NCI-H345 (cell line): ENCODE data around the gene ICA1L.

Experiments
- DNase-seq: peaks from one replicate; lab custom pipeline; 2025; lab: John Stamatoyannopoulos, UW

Gene ICA1L

GRCh38 chr2:202782940-202783558, 88.5 kb downstream of the ICA1L start:
- DNase-seq: no peak

DNA sequence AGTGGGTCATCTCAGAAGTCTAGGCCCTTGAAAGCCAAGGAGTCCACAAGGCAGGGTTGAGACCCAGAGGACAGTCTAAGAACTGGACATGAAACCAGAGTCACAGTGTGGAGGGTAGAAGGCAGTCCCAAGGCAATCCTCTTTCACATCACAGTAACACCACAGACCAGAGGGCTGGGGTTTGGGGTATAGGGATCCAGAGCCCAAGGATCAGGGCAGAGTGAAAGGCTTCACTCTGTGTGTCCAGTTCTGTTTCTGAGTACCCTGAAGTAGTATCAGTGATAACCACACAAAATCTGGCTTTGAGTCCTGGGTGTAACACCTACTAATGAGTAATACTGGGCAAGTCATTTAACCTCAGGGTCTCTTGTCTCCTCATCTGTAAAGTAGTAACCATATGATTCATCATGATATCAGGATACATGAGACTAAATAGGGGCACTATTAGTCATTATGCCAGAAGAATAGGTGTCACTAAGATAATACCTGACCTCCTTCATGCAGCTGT, 91.0 kb downstream of the ICA1L start:
- DNase-seq: no peak

DNA sequence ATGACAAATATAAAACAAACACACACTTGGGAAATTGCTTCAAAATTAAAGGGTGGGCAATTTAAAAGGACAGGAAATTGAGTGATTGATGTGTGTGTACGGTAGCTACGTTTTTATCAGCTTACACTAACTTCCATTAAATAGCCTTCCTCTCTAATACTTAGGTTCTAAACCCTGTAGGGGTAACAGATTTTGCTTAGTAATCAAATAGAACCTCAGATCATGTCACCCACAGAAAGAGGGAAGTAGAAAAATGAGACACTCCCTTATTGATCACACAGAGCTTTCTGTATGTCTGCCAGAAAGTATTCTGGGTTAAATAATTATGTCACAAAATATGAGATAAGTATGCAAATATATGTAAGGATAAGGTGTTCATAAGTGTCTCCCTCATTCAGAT, 93.3 kb downstream of the ICA1L start:
- DNase-seq: no peak

GRCh38 chr2:202774104-202774503, 97.5 kb downstream of the ICA1L start:
- no peak for DNase-seq

GRCh38 chr2:202773301-202773973, 98.1 kb downstream of the ICA1L start:
- no peak for DNase-seq

DNA sequence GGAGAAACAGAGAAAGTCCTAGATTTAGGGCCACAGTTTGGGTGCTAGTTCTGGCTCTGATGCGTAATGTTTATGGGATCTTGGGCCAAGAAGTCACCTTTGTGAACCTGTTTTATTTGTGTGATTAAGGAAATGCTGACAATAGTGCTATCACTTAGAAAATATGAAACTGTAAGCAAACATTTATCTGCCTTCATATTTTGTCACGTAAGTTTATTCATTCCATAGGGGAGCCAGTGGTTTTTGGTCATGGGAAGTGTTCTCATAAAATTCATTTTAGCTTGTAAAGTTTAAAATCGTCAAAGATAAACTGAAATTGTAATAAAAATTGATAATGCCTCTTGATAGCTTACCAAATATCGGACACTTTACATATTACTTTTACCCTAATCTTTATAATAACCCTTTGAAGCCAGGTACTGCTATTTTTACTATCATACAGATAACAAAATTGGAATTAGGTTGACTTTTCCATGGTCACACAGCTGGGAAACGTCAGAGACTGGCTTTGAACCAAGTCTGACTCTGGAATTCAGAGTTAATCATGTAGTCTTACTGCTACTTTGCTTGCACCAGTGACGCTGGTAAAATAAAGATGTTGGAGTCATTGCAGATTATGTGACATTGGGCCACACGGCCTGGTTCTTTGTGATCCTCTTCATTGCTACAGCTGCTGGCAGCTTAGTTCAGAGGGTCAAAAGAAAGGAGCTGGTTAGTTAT, 99.7 kb downstream of the ICA1L start:
- no peak for DNase-seq

- DNase-seq: no peak
These were observed 100.2 kb downstream of the ICA1L start for GRCh38 chr2:202771336-202771735.

- no peak for DNase-seq
These were observed 102.4 kb downstream of the ICA1L start for GRCh38 chr2:202769201-202769600.

DNA sequence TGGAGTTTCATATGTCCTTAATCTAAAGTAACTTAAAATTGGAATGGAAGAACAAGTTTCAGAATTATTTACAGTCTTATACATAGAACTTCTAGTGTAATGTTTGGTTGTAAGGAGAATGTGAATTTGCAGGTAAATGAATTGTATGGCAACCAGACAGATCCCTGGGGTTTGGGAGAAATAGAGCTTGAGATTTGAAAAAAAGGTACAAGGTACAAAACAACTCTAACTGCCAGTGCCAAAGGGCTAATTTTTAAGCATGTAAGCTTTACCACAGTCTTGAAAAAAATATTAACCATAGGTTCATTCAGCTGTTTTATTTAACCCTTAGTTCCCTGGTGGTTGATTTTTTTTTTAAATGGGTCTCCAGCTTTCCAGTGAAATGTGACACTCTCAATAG, 103.3 kb downstream of the ICA1L start:
- DNase-seq: no peak

DNA sequence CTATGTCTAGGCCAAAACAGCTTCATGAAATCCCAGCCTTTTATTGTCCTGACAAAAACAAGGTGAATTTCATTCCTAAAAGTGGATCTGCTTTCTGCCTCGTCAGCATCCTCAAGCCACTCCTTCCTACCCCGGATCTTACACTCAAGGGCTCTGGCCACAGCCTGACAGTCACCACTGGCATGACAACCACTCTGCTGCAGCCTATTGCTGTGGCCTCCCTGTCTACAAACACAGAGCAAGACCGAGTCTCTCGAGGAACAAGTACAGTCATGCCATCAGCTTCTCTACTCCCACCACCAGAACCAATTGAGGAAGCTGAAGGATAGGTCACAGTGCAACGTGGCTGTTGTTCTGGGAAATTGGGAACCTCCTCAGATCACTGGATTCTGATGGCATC, 106.1 kb downstream of the ICA1L start:
- no peak for DNase-seq

DNA sequence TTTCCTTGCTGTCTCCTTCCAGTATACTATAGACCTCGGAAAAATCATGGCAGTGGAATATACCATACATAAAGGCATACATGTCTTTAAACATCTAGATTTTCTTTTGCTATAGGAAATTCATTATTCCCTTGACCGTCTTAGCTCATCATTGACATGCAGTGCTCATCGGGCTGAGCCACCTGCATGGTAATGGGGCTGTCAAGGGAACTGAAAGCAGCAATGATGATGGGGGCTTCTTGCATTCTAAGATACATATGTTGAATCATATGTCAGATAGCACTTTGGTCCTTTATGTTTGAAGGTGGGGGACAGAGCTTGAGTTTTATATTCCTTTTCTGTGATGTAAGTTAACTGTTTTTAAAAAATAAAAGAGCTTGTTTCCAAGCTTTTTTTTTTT, 106.6 kb downstream of the ICA1L start:
- DNase-seq: no peak

DNA sequence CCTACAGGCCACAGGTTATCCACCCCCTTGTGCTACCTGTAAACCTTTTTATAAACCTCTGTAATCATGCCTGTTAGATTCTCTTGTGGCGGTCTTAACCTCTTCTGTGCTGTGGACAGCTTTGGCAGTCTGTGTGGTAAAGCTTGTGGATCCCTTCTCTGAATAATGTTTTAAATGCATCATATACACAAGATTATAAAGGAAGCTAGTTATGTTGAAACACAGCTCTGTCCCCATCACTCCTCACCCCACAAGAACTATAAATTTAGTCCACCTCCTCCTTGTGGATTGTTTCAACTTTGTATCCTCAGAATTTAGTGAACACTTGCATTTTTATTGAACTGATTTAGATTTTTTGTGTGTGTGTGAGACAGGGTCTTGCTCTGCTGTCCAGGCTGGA, 107.7 kb downstream of the ICA1L start:
- DNase-seq: no peak

DNA sequence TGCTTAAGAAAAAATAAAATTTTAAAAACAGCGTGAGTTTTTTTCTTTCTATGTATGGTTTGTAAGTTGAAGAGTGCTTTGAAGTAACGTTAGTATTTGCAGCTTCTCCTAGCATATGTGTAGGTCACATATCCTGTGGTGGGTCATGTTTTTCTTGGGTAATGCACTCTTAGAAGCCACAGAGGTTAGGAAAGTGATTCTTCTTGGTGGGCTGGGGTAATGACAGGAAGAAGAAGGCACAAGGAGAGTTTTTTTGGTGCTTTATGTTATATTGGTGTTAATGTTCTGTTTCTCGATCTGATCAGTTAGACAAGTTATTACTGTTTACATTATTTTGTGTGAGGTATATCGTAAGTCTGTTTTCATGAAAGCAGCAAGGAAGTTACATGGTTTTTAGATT, 109.0 kb downstream of the ICA1L start:
- DNase-seq: no peak

DNA sequence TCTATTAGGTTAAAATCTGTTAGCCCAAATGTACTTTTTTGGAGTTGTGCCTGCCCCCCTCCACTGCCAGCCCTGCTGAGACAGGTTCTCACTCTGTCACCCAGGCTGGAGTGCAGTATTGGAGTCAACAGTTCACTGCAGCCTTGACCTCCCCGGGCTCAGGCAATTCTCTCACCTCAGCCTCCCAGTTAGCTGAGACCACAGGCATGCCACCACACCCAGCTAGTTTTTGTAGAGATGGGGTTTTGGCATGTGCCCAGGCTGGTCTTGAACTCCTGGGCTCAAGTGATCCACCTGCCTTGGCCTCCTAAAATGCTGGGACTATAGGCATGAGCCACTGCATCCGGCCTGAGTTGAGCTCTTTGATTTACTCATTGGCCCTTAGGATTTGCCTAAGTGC, 110.7 kb downstream of the ICA1L start:
- no peak for DNase-seq

GRCh38 chr2:202758604-202759003, 113.0 kb downstream of the ICA1L start:
- no peak for DNase-seq

DNA sequence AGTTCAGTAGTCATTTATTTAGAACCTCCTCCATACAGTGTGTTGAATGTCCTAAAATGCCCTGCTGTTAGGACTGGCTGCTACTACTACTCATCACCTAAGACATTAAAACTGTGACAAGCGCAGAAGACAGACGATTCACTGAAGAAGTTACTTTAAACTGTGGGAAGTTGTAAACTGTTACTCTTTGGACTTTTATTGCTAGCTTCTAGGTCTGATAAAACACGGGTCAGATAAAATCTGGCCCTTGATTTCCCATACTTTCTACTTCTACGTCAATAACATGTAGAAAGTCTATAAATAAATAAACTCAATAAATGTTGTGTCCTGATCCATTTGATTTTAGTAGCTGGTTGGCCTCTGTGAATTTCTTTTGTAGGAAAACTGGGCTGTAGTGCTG, 113.4 kb downstream of the ICA1L start:
- no peak for DNase-seq

GRCh38 chr2:202757339-202757738, 114.2 kb downstream of the ICA1L start:
- no peak for DNase-seq

- no peak for DNase-seq
These were observed 115.0 kb downstream of the ICA1L start for GRCh38 chr2:202756598-202756997.

DNA sequence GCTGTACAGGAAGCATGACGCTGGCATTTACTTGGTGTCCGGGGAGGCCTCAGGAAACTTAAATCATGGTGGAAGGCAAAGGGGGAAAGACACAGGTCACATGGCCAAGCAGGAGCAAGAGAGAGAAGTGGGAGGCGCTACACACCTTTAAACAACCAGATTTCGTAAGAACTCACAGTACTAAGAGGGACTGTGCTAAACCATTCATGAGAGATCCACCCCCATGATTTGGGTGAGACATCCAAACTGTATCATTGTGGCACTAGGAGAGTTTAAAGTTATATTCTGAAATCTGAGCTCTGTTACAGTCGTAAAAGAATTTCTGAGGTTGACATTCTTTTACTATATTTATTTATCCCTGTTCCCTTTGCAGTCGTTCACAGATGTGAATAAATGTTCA, 116.6 kb downstream of the ICA1L start:
- DNase-seq: no peak

DNA sequence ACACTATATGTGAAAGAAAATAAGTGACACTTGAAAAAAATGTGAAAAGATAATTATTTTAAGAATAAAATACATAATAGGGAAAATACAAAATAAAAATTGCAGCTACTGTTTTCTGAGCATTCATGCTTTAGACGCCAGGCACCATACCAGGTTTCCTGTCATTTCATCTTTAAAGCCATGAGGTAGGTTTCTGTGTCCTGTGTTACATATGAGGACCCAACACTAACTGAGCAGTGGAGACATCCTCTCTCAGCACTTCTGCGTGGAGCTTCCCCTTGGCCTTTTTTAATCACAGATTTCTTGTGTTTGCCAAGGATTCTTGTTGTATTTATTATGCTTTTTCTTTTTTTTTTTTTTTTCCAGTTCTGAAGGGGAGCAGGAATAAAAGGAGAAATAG, 119.5 kb downstream of the ICA1L start:
- DNase-seq: no peak

GRCh38 chr2:202750763-202751427, 120.7 kb downstream of the ICA1L start:
- no peak for DNase-seq

- no peak for DNase-seq
These were observed 122.1 kb downstream of the ICA1L start for GRCh38 chr2:202749477-202749876.

- no peak for DNase-seq
These were observed 128.0 kb downstream of the ICA1L start for GRCh38 chr2:202743613-202744012.
